DMS153 (cell line): ENCODE data around the gene MBP.

ENCODE experiments used
- DNase-seq: peaks from one replicate; lab custom pipeline; 2025; lab: John Stamatoyannopoulos, UW

MBP gene

DNA sequence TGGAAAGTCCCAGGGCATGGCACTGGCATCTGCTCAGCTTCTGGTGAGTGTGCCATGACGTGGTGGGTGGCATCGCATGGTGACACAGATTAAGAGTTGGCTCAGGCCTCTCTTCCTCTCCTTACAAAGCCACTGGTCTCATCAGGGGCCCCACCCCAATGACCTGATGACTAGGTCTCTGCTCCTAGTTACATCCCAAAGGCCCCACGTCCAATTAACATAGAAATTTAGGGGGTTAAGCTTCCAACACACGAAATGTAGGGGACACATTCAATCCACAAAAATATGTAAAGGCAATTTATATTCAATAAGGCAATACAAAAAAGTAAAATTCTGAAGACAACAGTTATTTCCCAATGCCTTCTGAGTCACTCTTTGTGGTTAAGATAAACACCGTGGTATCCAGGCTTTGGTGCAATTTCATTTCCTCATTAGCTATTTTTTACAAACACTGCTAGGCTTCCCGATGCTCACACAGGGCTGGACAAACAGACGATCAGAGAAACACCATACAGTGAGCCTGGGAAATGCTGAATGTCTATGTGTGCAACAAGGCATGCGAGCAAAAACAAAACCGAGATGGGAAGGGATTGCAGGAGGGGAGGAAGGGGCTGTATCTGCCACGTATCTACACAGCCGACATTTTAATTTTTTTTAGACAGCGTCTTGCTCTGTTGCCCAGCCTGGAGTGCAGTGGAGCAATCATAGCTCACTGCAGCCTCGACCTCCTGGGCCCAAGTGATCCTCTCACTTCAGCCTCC is 67.2 kb downstream of the MBP start:
- no peak for DNase-seq

DNA sequence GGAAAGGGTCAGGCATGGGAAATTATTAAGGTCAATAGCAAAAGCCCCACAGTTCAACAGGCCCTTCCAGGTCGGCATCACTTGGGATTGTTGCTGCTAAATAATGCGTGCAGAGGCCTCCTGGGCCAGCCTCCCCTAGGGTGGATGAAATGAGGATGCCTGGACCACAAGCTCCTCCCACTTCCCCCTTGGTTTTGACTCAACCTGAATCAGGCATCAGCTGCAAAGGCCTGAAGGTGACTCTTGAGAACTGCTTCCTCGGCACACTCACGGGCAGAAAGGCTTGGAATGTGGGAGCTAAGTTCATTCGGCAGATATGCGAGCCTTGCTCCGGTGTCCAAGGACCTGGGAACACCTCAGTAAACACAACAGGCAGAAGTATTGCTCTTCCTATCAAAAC is 69.3 kb downstream of the MBP start:
- DNase-seq = no peak

DNA sequence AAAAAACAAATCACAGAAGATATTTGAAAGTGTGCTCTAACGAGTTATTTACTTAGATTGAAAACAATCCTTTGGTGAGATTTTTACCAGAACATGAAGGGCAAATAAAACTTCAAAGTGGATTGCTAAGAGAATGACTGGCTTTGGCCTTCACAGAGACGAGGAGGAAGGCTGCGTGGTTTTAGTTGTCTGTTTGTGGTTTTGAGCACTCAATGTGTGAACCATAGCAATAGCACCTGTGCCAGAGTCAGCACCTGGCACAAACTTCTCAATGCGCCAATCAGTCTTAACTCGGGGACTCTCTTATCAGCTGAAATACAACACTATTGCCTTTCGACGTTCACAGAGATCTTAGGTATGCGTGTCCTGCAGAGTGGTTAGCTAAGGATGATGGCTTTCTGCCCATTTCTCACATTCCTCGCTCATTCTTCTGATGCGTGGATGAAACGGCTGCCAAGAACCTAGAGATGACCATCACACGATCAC is 70.0 kb downstream of the MBP start:
- no peak for DNase-seq

DNA sequence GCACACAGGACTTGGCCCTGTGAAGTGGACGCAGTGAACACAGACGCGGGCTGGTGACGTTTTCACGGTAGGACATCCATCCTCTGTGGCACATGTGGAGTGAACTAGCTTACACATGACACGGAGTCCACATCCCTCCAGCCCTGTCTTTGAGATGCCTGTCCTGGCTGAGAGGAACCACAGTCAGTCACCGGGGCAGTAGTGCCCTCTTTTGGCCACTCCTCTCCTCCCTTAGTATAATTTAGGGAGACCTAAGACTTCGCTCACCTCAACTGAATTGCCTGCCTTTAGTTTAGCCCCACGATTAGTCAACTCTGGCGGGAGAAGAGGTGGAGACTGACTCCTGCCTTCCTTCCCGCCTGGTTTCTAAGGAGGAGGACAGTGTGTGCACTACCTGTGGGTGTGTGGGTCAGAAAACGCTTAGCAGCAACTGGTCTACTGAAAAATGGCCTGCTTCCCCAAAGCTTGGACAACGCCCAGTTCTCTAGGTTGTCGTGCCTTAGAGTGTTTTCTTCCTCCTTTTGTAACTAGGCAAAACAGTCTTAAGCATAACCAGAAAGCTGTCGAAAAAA is 70.6 kb downstream of the MBP start:
- DNase-seq = no peak

DNA sequence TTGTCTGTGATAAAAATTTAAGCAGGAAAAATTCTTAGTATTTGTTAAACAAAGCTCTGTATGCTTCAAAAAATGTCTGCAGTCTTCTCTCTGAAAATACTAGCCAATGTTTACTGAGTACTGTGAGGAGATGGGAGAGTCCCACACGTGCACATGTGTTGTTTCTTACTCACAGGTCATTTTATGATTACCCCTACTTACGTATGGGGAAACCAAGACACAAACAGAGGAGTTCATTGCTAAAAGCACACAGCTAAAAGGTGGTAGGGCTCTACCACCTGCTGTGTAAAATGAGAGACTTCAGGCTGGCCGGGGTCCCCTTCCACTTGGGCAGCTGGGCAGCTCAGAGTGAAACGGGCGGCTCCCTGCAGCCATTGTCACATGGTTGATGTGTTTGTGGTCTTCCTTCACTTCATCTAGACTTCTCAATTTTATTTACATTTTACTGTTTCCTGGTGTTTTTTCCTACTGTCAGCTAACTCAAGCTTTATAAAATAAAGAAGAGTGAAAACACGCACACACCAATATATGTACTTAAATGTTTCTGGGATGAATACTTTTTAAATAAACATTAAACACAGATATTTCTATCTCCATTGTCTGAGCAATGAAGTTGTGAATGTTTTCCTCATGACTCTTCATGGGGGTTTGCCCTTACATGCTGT is 71.2 kb downstream of the MBP start:
- DNase-seq = no peak

DNA sequence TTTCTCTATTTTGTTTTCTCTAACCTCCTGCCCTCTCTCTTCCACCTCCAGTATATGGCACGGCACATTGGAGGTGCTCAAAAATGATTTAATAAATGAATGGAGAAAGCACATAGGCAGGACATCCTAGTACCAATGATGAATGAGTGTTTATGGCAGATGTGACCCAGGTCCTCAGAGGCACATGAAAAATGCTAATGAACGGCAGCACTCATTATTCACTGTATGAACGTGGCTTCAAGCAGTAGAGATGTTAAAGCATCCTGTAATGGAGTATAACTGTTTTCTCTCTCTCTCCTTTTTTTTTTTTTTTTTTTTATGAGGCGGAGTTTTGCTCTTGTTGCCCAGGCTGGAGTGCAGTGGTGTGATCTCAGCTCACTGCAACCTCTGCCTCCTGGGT is 72.4 kb downstream of the MBP start:
- no peak for DNase-seq

DNA sequence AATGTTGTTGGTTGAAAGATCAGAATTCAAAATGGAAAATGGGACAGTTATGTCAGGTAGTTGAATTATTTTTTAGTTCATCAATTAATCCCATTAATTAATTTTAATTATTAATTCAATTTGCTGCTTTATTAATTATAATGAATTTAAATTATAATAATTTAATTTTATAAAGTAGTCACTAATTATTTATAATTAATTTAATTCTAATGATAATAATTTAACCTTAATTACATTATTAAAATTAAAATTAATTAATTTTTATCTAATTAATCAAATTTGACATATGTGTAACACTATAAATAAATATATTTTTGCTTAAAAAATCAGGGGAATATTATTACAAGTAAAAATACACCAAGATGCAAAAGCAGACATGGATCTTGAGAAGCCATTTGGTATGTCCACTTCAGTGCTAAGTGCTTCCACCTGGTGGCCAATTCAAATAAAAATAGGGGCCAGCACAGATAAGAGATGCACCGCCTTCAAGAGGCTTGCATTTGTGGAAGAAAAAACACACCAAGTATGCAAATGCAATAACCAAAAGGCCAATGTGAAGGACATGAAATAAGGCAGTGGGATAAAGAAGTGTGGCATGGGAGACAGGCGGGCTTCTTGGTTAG is 73.2 kb downstream of the MBP start:
- DNase-seq = no peak

DNA sequence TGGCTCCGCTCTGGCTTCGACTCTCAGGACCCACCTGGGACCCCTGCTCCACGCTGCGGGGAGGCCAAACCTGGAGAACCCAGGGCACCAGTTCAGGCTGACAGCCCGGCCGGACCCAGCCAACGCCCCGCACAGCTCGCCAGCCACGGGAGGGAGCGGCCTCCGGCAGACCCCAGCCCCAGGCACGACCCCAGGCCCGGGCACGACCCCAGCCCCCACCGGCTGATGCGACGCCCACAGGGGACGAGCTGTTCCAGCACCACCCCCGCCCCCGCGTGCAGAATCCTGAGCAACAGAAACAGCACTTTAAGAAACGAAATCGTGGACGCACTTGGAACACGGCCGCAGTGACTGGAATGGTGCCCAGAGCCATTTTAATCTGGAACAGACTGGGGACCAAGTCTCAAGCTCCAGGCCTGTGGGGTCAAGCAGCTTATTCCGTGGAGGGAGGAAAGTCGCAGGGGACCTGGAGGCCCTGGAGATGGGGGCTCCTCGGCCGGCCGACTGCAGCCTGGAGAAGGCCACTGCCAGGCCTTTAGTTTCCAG is 74.2 kb downstream of the MBP start:
- no peak for DNase-seq

DNA sequence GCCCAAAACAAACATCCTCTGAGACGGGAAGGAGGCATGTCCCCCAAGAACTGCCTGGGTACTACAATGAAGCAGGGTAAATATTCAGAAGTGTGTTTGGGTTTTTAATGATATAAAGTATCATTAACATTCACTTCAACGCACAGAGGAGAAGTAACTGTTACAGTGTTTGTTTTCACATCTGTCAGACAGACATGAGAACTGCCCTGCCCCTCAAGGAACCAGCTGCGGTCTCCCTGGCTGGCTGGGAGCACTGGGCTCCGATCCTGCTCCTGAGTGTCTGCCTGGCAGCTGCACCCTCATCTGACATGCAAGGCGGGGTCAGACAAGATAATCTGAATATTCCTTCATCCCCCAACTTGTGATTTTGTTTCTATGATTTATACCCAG is 75.6 kb downstream of the MBP start:
- peak; percentile 23 for DNase-seq

DNA sequence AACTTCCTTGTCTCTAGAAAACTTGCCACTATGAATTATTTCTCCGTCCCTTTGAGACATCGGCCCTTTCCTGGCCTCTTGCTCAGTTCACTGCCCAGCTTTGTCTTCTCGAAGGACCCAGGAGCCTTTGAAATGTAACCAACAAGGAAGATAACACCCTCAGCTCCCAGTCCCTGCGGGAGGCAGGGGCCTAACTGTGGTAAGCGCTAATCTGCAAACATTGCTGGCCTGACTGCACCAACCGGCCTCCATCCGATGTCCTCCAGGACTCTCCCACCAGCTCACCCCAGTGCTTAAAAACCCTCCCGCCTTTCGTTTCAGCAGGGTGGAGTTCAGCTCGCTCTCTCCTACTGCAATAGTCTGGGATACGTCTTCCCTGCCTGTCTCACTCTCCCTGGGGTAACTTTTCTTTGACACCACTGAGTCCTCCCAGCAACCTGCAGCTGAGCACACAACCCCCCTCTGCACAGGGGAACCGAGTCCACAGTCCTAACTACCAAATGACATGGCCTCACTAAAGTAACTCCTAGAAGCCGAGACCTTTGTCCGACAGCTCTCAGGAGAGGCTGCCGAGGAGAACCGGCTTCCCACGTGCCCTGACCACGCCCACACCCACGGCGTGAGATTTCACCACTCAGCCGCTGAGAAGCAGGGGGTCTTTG is 76.1 kb downstream of the MBP start:
- DNase-seq = no peak

DNA sequence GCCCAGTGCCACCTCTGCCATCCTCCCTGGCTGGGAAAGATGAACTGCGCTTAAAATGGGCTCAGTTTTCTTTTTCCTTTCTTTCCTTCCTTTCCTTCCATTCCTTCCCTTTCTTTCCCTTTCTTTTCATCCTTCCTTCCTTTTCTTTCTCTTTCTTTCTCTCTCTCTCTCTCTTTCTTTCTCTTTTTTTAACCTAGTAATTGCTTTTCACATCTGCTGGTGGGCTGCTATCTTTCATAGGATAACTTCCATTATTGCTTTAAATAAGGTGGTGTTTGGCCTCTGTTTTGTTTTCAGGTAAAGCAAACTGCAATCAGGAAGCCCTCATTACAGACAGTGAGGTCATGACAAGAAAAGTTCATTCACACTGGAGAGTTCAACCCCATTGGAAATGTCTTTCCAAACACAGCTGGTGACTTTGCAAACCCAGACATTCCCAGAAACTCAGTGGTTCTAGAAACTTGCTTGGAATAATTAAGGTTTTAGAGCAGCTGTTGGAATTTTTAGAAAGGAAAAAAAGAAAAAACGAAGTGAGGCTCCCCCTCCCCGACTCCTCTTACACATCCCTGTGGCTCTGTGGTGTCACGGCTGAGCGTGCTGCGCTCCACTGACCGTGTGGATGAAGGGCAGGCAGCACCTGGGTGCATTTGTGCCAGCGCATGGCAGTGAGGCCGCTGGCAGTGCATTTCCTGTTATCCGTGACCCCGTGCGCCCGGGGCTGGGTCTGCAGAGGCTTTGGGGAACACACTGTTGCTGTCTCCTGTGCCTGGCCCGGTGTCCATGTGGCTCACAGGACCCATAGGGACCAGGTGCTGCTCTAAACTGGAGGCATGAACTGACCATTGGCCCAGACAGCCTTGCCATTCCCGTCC is 76.9 kb downstream of the MBP start:
- no peak for DNase-seq

DNA sequence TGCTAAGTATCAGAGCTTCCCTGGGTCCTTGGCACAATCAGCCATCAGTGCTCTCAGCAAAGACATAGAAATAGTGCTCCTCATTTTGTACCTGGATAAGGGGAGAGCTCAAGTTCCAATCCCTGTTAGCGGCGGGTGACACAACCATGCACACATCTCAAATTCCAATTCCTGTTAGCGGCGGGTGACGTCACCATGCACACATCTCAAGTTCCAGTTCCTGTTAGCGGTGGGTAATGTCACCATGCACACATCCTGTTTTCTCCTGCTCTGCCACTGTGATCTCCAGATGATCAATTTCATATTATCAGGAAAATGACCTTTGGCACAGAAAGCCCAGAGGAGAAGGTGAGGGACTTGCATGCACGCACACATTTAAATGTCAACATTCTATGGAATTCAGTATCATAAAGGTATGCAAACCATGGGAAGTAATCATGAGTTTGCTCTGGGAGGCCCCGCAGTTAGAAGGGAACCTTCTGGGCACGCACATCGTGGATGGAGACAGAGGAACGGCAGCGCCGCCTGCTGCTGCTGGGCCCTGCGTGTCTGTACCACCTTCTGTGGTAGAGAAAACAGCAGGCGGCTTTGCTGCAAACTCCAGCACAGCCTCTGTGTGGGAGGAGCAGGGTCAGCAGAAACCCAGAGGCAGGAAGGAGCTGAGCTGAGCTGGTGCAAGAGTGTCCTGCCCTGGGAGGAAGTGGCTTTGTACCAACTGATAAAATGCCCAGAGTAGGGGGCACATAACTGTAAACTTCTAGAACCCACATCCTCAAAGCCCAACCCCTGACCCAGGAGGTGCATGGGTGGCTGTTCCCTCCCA is 77.8 kb downstream of the MBP start:
- peak; percentile 82 for DNase-seq

DNA sequence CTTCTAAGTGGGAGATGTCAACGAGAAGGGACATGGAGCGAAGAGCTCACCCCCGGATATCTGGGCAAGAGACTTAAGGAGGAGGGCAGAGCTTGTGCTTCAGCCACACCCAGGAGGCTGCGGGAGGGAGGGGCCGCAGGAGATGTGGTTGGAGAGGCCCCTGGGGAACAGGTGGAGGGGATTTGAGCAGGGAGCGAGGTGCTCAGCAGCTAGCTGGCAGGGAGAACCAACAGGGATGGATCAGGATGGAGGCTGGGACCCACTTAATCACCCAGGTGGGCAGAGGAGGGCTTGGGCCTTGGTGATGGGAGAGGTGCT is 78.3 kb downstream of the MBP start:
- no peak for DNase-seq

DNA sequence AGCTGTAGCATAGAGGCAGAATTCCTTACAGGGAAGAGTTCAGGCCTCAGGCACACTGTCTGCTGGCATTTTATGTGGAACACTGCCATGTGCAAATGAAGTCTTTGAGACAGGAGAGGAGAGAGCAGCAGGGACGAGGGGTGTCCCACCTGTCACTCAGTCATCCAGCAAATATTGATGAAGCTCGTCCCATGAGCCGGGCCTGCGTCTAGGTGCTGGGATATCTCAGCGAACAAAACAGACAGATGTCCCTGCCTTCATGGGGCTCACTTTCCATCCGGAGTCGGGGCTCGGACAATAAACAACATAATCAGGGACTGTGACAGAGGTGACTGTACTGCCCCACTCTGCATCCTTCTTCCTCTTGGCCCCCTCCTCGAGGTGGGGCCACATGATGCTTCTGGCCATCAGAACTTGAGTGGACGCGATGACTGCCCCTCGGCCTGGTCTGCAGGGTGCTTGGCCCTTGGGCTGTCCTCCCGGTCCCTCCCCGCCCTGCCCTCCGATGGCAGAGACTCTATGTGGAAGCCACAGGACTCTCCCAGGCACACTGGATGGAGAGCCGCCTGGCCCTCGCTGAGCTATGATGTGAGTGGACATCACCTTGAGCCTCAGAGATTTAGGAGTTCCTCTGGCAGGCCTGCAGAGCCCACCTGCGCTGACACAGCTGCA is 78.8 kb downstream of the MBP start:
- no peak for DNase-seq

DNA sequence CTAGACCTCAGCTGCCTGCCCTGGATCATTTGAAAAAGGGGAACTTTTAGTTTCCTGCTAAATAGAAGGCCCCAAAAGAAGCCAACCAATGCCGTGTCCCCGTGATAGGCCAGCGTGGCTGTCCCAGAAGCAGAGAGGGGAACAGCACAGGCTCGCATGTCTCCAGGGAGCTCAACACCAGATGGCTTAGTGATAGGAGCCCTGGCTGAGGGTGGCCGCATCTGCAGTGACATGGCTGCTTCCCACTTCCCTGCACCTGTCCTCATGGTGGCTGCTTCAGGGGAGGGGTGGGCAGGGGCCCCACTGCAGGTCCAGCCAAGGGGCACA is 79.6 kb downstream of the MBP start:
- DNase-seq = no peak

DNA sequence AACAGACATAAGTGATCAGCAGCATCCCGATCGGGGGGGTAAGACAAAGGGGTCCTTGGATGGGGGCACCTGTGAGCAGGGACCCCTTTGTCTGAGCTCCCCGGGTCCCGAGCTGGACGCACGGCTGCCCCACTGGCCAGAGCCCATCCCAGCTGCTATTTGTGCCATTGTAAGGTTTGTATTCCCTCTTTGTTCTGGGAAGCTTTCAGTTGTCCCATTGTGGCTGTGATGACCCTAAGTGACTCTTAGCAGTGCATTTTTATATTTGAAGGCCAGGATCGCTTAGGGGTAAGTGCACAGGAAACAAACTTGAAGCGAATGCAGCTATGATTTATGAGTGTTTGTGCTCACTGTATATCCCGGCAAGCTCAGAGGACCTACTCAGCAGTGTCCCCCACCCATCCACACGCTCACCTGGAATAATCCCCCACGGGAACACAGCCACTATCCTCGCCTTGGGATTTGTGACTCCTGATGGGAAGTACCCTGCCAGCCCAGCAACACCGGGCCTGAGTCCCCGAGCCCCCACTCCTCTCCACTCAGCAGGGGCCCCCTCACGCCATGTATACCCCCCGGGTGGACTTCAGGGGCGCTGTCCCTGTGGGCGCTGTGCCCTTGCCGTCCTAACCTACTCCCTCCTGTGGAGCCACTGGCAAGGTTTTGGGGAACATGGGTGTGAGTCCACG is 80.1 kb downstream of the MBP start:
- DNase-seq = no peak

DNA sequence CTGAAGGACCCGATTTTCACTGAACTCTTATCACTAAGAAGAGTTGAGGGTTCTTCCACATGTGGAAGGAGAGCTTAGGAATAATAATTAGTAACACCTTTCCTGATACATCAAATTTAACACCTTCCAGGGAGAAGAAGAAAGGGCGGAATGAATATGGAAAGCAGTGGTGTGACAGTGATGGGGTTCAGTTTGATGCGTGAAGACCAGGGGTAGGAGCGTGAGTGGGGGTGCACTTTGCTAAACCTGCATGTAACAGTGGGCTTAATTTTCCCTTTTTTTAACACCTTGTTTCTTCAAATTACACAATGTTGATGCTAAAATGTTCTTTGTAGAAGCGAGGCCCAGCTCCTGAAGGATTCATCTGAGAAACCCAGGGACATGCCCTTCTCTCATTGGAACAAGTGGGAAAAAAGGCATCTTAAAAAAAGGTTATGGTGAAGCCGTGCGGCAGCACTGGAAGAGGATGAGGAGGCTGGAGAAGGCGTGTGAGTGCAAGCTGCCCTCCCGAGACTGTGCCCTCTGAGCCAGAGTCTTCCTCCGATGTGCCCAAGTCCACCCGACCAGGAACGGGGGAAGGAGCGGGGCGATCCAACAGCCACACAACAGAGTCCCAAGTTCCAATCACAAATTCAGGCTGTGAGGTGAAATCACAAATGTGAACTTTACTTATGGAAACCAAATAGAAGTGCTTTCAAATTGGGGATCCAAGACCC is 80.8 kb downstream of the MBP start:
- DNase-seq = no peak

DNA sequence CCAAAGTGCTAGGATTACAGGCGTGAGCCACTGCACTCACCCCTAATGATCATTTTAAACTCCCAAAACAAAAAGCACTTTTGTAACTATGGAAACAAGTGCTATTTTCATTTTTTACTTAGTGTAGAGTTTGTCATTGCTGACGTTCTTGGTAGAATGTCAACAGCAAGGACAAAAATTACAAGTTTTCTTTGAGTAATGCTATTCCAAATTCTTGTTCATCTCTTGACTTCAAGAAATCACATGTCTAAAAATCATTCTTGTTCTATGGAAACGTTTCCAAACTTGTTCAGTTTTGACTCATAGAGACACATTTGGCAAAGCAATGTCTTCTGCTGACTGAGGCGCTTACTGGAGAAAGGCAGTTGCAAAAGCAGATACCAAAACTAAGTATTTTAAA is 82.6 kb downstream of the MBP start:
- no peak for DNase-seq
